GM19099 (cell line): ENCODE results near the gene KIAA0513.

Source experiments
- POLR2A ChIP-seq: IDR thresholded peaks from 3 replicates; pipeline ENCODE4 v1.6.1; 2011; ENCODE audit warnings: low read depth; ENCODE audit not compliant: insufficient read length; ENCODE audit errors: extremely low read depth

KIAA0513 gene

DNA sequence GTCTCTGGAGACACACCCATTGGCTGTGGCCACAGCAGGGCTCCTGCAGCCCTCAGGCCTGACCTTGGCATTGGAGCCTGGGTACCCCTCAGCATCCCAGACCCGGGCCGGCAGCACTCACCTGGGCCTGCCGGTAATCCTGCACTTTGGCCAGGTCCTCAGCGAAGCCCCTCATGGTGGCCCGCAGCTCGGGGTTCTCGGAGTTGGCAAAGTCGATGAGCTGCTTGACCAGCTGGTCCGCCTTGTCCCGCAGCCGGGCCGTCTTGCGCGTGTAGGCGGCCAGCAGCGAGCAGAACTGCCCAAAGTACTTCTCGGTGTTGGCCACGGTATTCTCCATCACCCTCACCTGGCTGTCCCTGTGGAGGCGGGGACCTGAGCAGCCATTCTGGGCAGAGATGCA is 82.5 kb downstream of the KIAA0513 start:
- no peak for TF ChIP-seq POLR2A

DNA sequence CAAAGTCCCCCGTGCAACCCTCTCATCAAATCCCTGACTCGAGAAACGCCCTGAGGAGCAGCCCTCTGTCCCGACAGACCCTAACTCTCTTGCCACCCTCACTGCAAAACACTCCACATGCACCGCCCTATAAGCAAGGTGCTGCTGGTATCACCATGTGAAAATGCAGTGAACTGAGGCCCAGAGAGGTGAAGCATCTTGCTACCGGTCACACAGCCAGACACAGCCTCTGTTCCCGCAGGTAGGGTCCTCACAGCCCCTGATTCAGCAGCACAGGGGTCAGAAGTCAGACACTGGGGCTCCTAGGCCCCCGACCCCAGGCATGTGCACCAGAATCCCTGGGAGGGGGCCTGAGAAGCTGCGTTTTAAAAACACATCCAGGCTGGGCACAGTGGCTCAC is 83.6 kb downstream of the KIAA0513 start:
- no peak for TF ChIP-seq POLR2A

DNA sequence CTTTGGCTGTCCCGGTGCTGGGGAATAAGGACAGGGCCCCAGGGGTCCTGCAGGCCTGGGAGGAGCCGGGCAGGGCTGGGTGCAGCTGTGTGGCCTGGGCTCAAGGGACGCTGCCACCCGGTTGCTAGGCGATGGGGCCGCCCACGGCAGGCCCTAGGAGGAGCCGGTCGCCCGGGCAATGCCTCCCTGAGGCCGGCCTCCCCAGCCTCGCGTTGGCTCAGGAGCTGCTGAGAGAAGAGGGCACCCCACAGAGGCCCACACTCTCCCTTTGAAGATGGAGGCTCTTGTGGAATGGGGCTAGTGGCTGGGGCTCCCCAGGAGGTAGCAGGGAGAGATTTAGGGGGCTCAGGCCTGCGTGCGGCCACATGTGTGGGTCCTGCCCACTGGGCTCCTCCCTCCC is 84.8 kb downstream of the KIAA0513 start, which contains the start of gene CIBAR2:
Gene CIBAR2, minus strand, starts transcription at position 109 of the 400 bp plus-strand sequence. CDS start 120 bp downstream, outside the sequence.
- no peak for TF ChIP-seq POLR2A

DNA sequence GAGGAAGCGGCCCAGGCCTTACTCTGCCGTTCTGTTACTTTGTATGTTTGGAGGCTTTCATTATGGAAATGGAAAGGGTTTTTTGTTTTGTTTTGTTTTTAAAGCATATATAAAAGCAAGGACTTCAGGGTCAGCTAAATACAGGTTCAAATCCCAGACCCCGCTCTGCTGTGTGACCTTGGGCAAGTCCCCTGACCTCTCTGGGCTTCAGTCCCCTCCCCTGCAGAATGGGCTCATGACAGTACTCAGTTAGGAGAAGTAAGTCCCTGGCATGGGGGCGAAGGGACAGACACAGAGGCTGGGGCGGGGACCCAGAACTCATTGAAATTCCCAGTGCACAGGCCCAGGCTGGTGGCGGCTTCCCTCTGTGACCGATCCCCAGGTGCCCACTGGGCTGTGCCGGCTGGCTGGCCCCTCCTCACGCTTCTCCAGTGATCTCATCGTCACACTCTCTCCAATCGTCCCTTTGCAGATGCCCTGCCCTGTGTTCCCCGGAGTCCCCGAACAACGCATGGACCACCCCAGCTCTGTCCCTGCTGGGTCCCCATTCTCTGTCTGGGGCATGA is 85.7 kb downstream of the KIAA0513 start:
- no peak for TF ChIP-seq POLR2A

DNA sequence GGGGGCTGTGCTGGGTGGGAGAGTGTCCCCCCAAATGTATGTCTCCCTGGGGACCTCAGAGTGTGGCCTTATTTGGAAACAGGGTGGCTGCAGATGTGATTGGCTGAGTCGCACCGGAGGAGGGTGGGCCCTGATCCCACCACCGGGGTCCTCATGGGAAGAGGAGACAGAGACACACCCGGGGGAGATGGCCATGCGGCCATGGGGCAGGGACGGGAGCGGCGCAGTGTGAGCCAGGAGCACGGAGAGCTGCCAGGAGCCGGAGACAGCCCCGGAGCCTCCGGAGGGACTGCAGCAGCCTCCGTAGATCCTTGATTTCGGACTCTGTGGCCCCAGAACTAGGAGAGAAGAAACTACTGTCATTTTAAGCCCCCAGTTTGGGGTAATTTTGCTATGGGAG is 86.3 kb downstream of the KIAA0513 start:
- TF ChIP-seq POLR2A = no peak

DNA sequence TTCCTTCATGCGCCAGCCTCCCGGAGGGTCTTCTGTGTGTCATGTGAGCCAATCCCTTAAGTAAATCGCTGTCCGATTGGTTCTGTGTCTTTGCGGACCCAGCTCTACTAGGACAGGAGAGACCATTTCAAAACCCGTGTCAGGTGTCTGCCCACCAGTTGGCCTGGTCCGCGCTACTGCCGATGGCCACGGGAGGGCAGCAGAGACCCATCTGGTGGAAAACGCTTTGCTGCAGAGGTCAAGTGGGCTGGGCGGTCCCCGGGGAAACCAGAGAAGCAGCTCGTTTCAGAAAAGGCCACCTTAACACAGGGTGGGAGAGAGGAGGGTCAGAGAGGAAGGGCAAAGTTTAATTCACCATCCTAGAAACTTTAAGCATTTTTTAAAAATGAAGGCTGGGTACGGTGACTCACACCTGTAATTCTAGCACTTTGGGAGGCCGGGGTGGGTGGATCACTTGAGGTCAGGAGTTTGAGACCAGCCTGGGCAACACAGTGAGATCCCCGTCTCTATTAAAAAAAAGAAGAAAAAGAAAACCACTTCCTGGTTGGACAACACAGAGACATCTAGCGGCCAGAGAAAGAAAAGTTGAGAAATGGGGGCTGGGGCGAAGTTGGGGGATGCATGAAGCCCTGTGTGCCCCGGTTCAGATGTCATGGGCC is 87.4 kb downstream of the KIAA0513 start:
- TF ChIP-seq POLR2A = no peak

DNA sequence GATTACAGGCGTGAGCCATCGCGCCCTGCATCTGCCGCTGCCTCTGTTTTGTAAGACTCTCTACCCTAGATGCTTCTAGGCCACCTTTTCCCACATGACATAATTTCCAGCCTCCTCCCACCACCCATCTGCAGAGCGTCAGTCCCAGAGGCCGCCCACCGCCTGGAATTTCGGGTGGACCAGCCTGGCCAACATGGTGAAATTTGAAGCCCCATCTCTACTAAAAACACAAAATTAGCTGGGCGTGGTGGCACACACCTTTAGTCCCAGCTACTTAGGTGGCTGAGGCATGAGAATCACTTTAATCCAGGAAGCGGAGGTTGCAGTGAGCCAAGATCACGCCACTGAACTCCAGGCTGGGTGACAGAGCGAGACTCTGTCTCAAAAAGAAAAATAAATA is 89.8 kb downstream of the KIAA0513 start:
- TF ChIP-seq POLR2A = no peak

DNA sequence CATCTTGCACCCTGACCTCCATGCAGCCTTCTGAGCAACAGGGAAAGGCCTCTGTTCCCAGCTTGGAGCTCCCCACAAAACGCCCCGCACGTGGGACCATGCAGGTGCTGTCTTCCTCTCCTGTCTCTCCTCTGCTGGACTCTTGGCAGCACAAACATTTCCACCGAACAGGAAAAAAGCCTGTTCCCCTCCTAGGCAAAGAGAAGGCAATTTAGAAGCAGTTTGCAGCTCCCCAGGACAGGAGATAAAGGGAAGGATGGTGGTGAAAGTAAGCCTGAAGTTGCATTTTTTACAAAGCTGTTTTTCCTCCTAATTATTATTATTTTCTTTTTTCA is 92.4 kb downstream of the KIAA0513 start:
- TF ChIP-seq POLR2A = no peak

DNA sequence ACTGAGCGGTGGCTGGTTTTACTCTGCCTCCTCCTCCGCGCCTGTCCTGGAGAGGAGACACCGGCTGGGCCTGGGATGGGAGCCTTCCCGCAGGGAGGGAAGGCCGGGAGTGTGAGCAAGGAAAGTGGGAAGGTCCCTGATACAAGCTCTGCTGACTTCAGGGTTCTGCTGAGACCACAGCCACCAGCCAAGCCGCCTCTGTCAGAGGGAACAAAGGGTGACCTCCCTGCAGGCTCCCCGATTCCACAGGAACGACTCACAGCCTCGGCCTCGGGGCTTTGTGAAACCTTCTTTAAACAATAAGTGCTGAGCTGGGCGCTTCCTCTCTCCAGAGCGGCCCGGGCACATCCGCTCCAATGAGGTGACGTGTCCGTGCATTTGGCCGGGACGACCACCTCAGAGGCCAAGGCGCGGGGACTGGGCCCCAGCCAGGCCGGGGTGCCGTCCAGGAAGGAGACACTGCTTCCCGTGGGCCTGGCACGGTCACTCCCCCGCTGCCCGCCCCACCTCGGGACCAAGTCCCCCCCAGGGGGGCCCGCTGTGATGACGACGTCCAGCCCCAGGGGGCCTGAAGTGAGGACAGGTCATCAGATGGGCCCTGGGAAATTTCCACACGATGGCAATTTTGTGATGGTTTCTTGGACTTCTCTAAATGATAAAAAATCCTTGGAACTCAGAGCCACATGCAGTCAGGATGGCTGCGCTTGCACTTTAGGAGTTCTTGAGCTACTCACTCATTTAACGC is 96.5 kb downstream of the KIAA0513 start:
- TF ChIP-seq POLR2A = no peak

DNA sequence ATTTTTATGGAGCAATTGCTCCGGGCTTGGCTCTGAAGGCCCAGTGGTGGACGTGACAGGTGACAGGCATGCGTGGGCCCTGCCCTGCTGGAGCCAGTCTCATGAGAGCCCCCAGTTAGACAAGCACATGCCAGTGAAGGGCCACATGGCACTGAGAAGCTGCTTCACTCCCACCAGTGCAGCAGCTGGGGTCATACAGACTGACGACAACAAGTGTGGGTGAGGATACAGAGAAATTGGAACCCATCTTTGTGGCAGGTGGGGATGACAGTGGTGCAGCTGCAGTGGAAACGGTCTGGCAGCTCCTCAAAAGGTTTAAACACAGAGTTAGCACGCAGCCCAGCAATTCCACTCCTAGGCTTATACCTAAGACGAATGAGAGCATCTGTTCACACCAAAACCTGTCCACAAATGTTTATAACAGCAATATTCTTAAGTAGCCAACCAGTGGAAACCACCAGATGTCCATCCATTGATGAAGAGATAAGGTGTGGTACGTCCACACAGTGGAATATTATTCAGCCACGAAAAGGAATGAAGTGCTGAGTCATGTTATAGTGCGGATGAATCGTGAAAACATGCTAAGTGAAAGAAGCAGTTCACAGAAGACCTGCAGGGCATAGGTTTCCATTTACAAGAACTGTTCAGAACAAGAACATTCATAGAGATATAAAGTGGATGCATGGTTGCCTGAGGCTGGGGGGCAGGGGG is 97.2 kb downstream of the KIAA0513 start:
- TF ChIP-seq POLR2A = no peak

DNA sequence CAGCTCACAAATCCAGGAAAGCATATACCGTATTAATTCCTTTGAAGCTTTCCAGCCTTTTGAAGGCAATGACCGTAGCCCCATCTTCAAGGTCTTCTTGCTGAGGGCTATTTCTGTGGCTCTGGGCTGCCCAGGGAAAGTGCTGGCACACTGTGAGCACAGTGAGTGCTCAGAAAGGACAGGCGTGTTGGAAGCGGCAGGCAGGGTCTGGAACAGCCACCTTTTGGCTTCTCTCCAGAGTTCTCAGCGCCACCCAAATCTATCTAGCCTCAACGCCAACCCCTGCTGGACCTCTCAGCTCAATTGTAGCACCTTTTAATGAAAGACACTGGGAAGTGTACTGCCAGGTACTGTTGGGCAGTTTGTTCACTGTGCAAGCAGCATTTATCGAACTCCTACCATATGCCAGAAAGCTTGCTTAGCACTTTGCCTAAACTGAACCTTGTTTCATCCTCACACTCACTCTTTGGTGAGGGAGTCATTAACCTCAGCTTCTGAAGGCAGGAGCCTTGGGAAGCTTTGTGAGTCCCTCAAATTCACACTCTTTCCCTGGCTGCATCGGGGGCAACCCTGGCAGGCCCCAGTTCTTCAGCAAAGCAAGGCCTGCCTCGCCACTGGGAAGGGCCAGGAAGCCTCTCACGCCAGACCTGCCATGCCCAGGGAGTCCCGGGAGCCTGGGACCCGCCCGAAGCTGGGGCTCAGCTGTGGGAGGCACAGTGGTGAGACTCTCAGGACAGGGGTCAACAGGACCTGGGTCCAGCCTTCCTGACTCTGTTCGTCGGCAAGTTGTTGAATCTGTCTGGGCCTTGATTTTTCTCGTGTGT is 98.2 kb downstream of the KIAA0513 start:
- no peak for TF ChIP-seq POLR2A

DNA sequence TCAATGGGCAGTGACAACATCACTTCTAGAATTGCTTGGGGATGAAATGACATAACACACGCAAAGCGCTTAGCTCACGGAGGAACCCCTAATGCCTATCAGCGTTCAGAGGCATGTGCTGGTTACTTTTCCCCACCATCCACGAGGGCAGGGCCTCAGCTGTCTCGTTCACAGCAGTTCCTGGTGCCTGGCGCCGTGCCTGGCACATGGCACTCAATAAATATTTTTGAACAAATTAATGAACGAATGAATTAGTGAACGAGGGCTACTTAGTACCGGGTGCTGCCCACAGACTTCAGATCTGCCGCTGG is 98.8 kb downstream of the KIAA0513 start:
- no peak for TF ChIP-seq POLR2A

DNA sequence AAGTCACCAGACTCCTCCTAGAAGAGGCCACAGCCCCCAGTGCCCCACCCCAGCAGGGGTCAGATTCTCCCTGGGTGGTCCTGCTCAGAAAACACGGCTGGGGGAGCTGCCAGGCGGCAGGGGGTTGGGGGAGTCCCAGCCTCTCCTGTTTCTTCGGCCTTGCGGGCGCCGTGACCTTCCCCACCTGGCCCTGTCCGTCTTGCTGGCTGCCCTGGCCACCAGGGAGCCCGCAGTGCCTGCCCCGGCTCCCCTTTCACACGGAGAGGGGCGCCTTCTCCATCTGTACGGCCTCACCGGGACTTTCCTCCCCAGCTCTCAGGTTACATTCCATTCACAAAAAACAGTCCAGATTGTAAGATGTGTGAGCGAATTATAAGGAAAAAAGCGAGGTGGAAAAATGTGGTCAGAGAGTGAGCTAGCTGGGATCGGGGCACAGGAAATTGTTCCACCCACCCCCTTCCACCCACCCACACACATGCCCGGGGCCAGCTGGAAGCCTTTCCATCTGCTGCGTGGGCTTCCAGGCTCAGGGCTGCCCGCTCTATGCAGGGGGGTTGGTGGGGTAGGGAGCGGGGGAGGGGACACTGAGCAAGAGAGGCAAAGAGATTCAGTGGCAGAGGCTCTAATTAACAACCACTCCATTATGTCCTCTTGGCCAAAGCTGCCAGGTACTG is 99.2 kb downstream of the KIAA0513 start:
- no peak for TF ChIP-seq POLR2A

DNA sequence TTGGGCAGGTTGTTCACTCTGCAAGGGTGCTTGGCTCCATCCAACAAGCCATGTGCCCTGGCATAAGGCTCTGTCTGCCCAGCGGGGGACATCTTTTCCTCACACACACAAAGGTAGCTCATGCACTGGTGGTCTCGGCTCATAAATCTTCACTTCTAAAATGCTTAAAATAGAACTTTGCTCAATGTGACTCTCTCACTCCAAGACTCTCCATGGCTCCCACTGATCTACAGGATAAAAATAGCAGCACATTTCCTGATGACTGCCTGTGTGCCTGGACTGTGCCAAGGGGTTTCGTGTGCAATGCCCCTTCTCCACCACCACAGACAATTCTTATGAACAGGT is 99.8 kb downstream of the KIAA0513 start:
- no peak for TF ChIP-seq POLR2A
